SK-N-MC (cell line): ENCODE results near the gene KCNH2.

Source experiments
- FOXP2 ChIP-seq: optimal IDR thresholded peaks from 2 replicates; pipeline ENCODE3; 2011; ENCODE audit warnings: mild to moderate bottlenecking, moderate library complexity; ENCODE audit not compliant: insufficient read depth; ENCODE audit errors: extremely low read length, control extremely low read depth
- POLR2AphosphoS5 ChIP-seq: IDR thresholded peaks from 2 replicates; pipeline ENCODE4 v1.6.1; 2012; ENCODE audit warnings: mild to moderate bottlenecking, low read depth, low read length, borderline replicate concordance

- no peak for TF ChIP-seq FOXP2
- no peak for TF ChIP-seq POLR2AphosphoS5
Observed at GRCh38 chr7:150954201-150954985, 23.7 kb downstream of the KCNH2 start.
